H9 (cell line): ENCODE results near the gene MREG. TPM values are rescaled to one million over a fixed set of nuclear protein-coding genes. Genes with fewer than 3 reads are reported as not detected.
A peak's percentile ranks its signal among the peaks of the same experiment; 100 is the strongest.

Source experiments
- DNase-seq: peaks from one replicate; pipeline ENCODE4 v3.0.0-alpha.2; 2017
- H2AFZ ChIP-seq: one replicate; pipeline ENCODE4 v1.6.1; 2013; ENCODE audit warnings: mild to moderate bottlenecking, low read length, control low read depth, moderate library complexity
- H2AK5ac ChIP-seq: 2 replicates; pipeline ENCODE4 v1.6.1; 2013; ENCODE audit warnings: low read length, control low read depth, mixed read lengths; ENCODE audit not compliant: insufficient read length
- H2BK120ac ChIP-seq: one replicate; pipeline ENCODE4 v1.6.1; 2013; ENCODE audit warnings: low read depth, mild to moderate bottlenecking, low read length, control low read depth, inconsistent platforms; ENCODE audit not compliant: poor library complexity, severe bottlenecking
- H2BK12ac ChIP-seq: 2 replicates; pipeline ENCODE4 v1.6.1; 2013; ENCODE audit warnings: low read length, control low read depth, mixed read lengths, low read depth; ENCODE audit not compliant: insufficient read length
- H2BK15ac ChIP-seq: 2 replicates; pipeline ENCODE4 v1.6.1; 2013; ENCODE audit warnings: low read depth, low read length, control low read depth
- H2BK20ac ChIP-seq: one replicate; pipeline ENCODE4 v1.6.1; 2013; ENCODE audit warnings: low read depth, mild to moderate bottlenecking, low read length, control low read depth, inconsistent platforms; ENCODE audit not compliant: poor library complexity, severe bottlenecking
- H2BK5ac ChIP-seq: 2 replicates; pipeline ENCODE4 v1.6.1; 2013; ENCODE audit warnings: low read length, control low read depth, mixed read lengths; ENCODE audit not compliant: insufficient read length
- H3K14ac ChIP-seq: 2 replicates; pipeline ENCODE4 v1.6.1; 2013; ENCODE audit warnings: low read length, control low read depth; ENCODE audit not compliant: insufficient read depth
- H3K18ac ChIP-seq: 2 replicates; pipeline ENCODE4 v1.6.1; 2013; ENCODE audit warnings: low read depth, mild to moderate bottlenecking, mixed read lengths, low read length, control low read depth; ENCODE audit not compliant: insufficient read length
- H3K23ac ChIP-seq: 2 replicates; pipeline ENCODE4 v1.6.1; 2013; ENCODE audit warnings: low read length, control low read depth, mixed read lengths, low read depth; ENCODE audit not compliant: insufficient read length
- H3K23me2 ChIP-seq: 2 replicates; pipeline ENCODE4 v1.6.1; 2013; ENCODE audit warnings: low read depth, mild to moderate bottlenecking, mixed read lengths, low read length, control low read depth; ENCODE audit not compliant: insufficient read length, poor library complexity, severe bottlenecking
- H3K27ac ChIP-seq: 2 replicates; pipeline ENCODE4 v1.5.1; 2013; ENCODE audit warnings: low read length, control low read depth, mixed read lengths, low read depth; ENCODE audit not compliant: insufficient read length
- H3K27me3 ChIP-seq: 2 replicates; pipeline ENCODE4 v1.6.1; 2013; ENCODE audit warnings: low read length, control low read depth, inconsistent platforms; ENCODE audit not compliant: insufficient read depth
- H3K4ac ChIP-seq: 2 replicates; pipeline ENCODE4 v1.6.1; 2013; ENCODE audit warnings: low read depth, mild to moderate bottlenecking, control low read depth, inconsistent platforms, low read length, moderate library complexity
- H3K4me1 ChIP-seq: 2 replicates; pipeline ENCODE4 v1.6.1; 2013; ENCODE audit warnings: low read length, control low read depth, inconsistent platforms; ENCODE audit not compliant: insufficient read depth
- H3K4me2 ChIP-seq: 2 replicates; pipeline ENCODE4 v1.6.1; 2013; ENCODE audit warnings: low read length, control low read depth, mixed read lengths; ENCODE audit not compliant: insufficient read length, insufficient read depth
- H3K56ac ChIP-seq: 2 replicates; pipeline ENCODE4 v1.6.1; 2013; ENCODE audit warnings: low read depth, mild to moderate bottlenecking, mixed read lengths, low read length, control low read depth; ENCODE audit not compliant: insufficient read length
- H3K79me1 ChIP-seq: 2 replicates; pipeline ENCODE4 v1.6.1; 2013; ENCODE audit warnings: low read depth, mild to moderate bottlenecking, moderate library complexity, low read length, control low read depth, inconsistent platforms; ENCODE audit not compliant: insufficient read depth, poor library complexity, severe bottlenecking
- H3K79me2 ChIP-seq: 2 replicates; pipeline ENCODE4 v1.6.1; 2013; ENCODE audit warnings: low read length, control low read depth, inconsistent platforms; ENCODE audit not compliant: insufficient read depth
- H3K9ac ChIP-seq: 2 replicates; pipeline ENCODE4 v1.6.1; 2013; ENCODE audit warnings: low read length, control low read depth, mixed read lengths; ENCODE audit not compliant: insufficient read length; ENCODE audit errors: extremely low read depth
- H3K9me3 ChIP-seq: one replicate; pipeline ENCODE4 v1.6.1; 2013; ENCODE audit warnings: low read depth, low read length, inconsistent platforms; ENCODE audit not compliant: control insufficient read depth
- H3T11ph ChIP-seq: one replicate; pipeline ENCODE4 v1.6.1; 2013; ENCODE audit warnings: mild to moderate bottlenecking, low read length, control low read depth, inconsistent platforms
- H4K20me1 ChIP-seq: one replicate; pipeline ENCODE4 v1.6.1; 2013; ENCODE audit not compliant: control insufficient read depth, insufficient read length, insufficient read depth
- H4K5ac ChIP-seq: 2 replicates; pipeline ENCODE4 v1.6.1; 2013; ENCODE audit warnings: low read depth, mild to moderate bottlenecking, mixed read lengths, low read length, control low read depth; ENCODE audit not compliant: insufficient read length
- H4K8ac ChIP-seq: replicated peaks from 2 replicates; pipeline ENCODE4 v1.6.1; 2013; ENCODE audit warnings: low read length, control low read depth, mixed read lengths, low read depth; ENCODE audit not compliant: insufficient read length
- H4K91ac ChIP-seq: 2 replicates; pipeline ENCODE4 v1.6.1; 2013; ENCODE audit warnings: low read depth, mild to moderate bottlenecking, moderate library complexity, mixed read lengths, low read length, control low read depth; ENCODE audit not compliant: insufficient read length
- H3K27ac Mint-ChIP-seq, 3 experiments: 2 replicates in 2 of 3; 3 replicates in 1 of 3; pipeline ENCODE4 v1.8.0; 2020 to 2021; ENCODE audit warnings: mixed read lengths in 3 of 3, mild to moderate bottlenecking in 1 of 3, moderate library complexity in 1 of 3
- H3K27me3 Mint-ChIP-seq: 2 replicates; pipeline ENCODE4 v1.8.0; 2021; ENCODE audit warnings: low read depth, mild to moderate bottlenecking, moderate library complexity, mixed read lengths
- H3K36me3 Mint-ChIP-seq, 3 experiments: 2 replicates in 2 of 3; 3 replicates in 1 of 3; pipeline ENCODE4 v1.8.0; 2020 to 2021; ENCODE audit warnings: low read depth in 3 of 3, mixed read lengths in 3 of 3; ENCODE audit not compliant: insufficient read depth in 1 of 3
- H3K4me1 Mint-ChIP-seq, 2 experiments: 2 replicates each; pipeline ENCODE4 v1.8.0; 2020; ENCODE audit warnings: mixed read lengths in 2 of 2
- H3K4me3 Mint-ChIP-seq, 2 experiments: 2 replicates in 1 of 2; 3 replicates in 1 of 2; pipeline ENCODE4 v1.8.0; 2020 to 2021; ENCODE audit warnings: mild to moderate bottlenecking in 2 of 2, mixed read lengths in 2 of 2, moderate library complexity in 1 of 2
- H3K9me3 Mint-ChIP-seq, 2 experiments: 2 replicates in 1 of 2; 3 replicates in 1 of 2; pipeline ENCODE4 v1.8.0; 2020; ENCODE audit warnings: mild to moderate bottlenecking in 2 of 2, mixed read lengths in 2 of 2, moderate library complexity in 1 of 2
- WGBS: extraction: QIAGEN DNeasy Blood & Tissue Kit; methylation state at CpG from one replicate; pipeline ENCODE4 v1.1.7; 2013; ENCODE audit warnings: missing lambda C conversion rate, low lambda C conversion rate, mixed read lengths; ENCODE audit not compliant: insufficient read length; ENCODE audit errors: extremely low coverage; 5-methylcytosine and 5-hydroxymethylcytosine counted together
- total RNA-seq: library from RNA; stranded (reverse); gene quantifications from 2 replicates; pipeline ENCODE4 v1.2.1, GENCODE V29; 2021
- TF ChIP-seq, protein P1 (sequence below): fragments of 200-600 bp; sonication (generic); conservative IDR thresholded peaks from 3 replicates; pipeline ENCODE4 v1.8.0; 2021; ENCODE audit warnings: antibody characterized with exemption, mild to moderate bottlenecking

Gene MREG
- total RNA-seq, 1 experiment from 2014 or later: 21.8 TPM

- H2AFZ ChIP-seq: no peak overlapping the region
- no peak overlapping the region for H4K8ac ChIP-seq
- no peak overlapping the region for H3T11ph ChIP-seq
- no peak overlapping the region for H2AK5ac ChIP-seq
- no peak overlapping the region for H3K4me3 Mint-ChIP-seq
- no peaks in the 10 kb centered on the region for H3K79me1 ChIP-seq
- H3K18ac ChIP-seq: no peak overlapping the region
- H3K23me2 ChIP-seq: no peaks in the 10 kb centered on the region
- no peaks in the 10 kb centered on the region for H3K27me3 Mint-ChIP-seq
- no peak overlapping the region for H3K14ac ChIP-seq
- H3K4me1 ChIP-seq: no peaks in the 10 kb centered on the region
- no peak overlapping the region for H2BK15ac ChIP-seq
- no peak for DNase-seq
- no peaks in the 10 kb centered on the region for H4K20me1 ChIP-seq
- peak overlapping the region in 1 of 3 experiments; percentile 65; a peak in 2 of 7 replicates for H3K27ac Mint-ChIP-seq
- no peak overlapping the region for H2BK12ac ChIP-seq
- no peak overlapping the region for H2BK5ac ChIP-seq
- no peak overlapping the region for H4K91ac ChIP-seq
- peaks cover 0 to 3% of the 10 kb centered on the region in 2 experiments; a peak in 1 of 5 replicates for H3K9me3 Mint-ChIP-seq
- H3K4me2 ChIP-seq: no peak overlapping the region
- peaks cover 9 to 19% (median 14%) of the 10 kb centered on the region in 3 experiments; a peak in 5 of 7 replicates for H3K36me3 Mint-ChIP-seq
- H3K4ac ChIP-seq: no peak overlapping the region
- WGBS: no CpG with 5 or more reads among the region's 3 CpGs
- no peak overlapping the region for H4K5ac ChIP-seq
- no peak overlapping the region for H3K27ac ChIP-seq
- H2BK120ac ChIP-seq: no peak overlapping the region
- H3K4me1 Mint-ChIP-seq: peaks cover 4 to 6% of the 10 kb centered on the region in 2 experiments
- H3K56ac ChIP-seq: no peak overlapping the region
- TF ChIP-seq, protein P1, sequence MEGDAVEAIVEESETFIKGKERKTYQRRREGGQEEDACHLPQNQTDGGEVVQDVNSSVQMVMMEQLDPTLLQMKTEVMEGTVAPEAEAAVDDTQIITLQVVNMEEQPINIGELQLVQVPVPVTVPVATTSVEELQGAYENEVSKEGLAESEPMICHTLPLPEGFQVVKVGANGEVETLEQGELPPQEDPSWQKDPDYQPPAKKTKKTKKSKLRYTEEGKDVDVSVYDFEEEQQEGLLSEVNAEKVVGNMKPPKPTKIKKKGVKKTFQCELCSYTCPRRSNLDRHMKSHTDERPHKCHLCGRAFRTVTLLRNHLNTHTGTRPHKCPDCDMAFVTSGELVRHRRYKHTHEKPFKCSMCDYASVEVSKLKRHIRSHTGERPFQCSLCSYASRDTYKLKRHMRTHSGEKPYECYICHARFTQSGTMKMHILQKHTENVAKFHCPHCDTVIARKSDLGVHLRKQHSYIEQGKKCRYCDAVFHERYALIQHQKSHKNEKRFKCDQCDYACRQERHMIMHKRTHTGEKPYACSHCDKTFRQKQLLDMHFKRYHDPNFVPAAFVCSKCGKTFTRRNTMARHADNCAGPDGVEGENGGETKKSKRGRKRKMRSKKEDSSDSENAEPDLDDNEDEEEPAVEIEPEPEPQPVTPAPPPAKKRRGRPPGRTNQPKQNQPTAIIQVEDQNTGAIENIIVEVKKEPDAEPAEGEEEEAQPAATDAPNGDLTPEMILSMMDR: no peak
- H3K27me3 ChIP-seq: no peaks in the 10 kb centered on the region
- no peaks in the 10 kb centered on the region for H3K9me3 ChIP-seq
- H3K79me2 ChIP-seq: no peaks in the 10 kb centered on the region; the same call in 1 of the 2 replicates
- H3K9ac ChIP-seq: no peak overlapping the region
- H2BK20ac ChIP-seq: no peak overlapping the region
- H3K23ac ChIP-seq: no peak overlapping the region
Observed at GRCh38 chr2:215967590-215968378, 45.6 kb downstream of the MREG start.
